ENCODE data around the gene PITPNM3. TPM values are rescaled to one million over a fixed set of nuclear protein-coding genes. Genes with fewer than 3 reads are reported as not detected.

The PITPNM3 gene
- total and polyA plus RNA-seq, 2 of the 8 experiments (the other 6 are each of a cell fraction or from before 2014, with no cell fraction given): 1.7 to 3.1 TPM

GRCh38 chr17:6532441-6532885, 23.9 kb downstream of the PITPNM3 start:
- no peak overlapping the region for H2BK15ac ChIP-seq (ENCODE audit: low read length)
- H2BK120ac ChIP-seq (replicated peaks; ENCODE audit: low read depth, low read length): no peak overlapping the region
- no peak overlapping the region for H3K27ac ChIP-seq (ENCODE audit: low read depth, low read length)
- no peak overlapping the region for H4K91ac ChIP-seq (replicated peaks; ENCODE audit: insufficient read length, low read length)
- no peaks in the 10 kb centered on the region for H3K27me3 ChIP-seq (replicated peaks in 1 of 4; ENCODE audit: control insufficient read depth in 3 of 4, extremely low read depth in 1 of 4, insufficient read depth in 3 of 4, low read length in 3 of 4)
- no peak overlapping the region for H3K23ac ChIP-seq (ENCODE audit: insufficient read length)
- H3K18ac ChIP-seq (ENCODE audit: extremely low read depth, low read length): no peak overlapping the region
- H2BK12ac ChIP-seq (ENCODE audit: low read depth, low read length): no peak overlapping the region
- no peaks in the 10 kb centered on the region for H3K23me2 ChIP-seq (ENCODE audit: low read depth, low read length)
- no peaks in the 10 kb centered on the region for H4K20me1 ChIP-seq (replicated peaks in 1 of 2; ENCODE audit: control insufficient read depth in 1 of 2, insufficient read depth in 2 of 2, low read length in 2 of 2)
- no peak overlapping the region for H3K4me2 ChIP-seq (ENCODE audit: insufficient read depth in 1 of 2, low read depth in 2 of 2, low read length in 2 of 2)
- no peak for DNase-seq (ENCODE audit: low read depth in 1 of 2, low spot score in 2 of 2)
- H3K79me2 ChIP-seq (ENCODE audit: control insufficient read depth in 1 of 2, insufficient read depth in 2 of 2, low read length in 2 of 2): no peaks in the 10 kb centered on the region
- H3K56ac ChIP-seq (replicated peaks; ENCODE audit: insufficient read length, low read depth, low read length): no peak overlapping the region
- no peak overlapping the region for H4K8ac ChIP-seq (ENCODE audit: extremely low read depth, insufficient read depth, low read length)
- H3K4me3 ChIP-seq (ENCODE audit: extremely low read depth in 1 of 4, insufficient read depth in 2 of 4, low read depth in 3 of 4, low read length in 4 of 4): no peak overlapping the region
- no peak overlapping the region for H2BK5ac ChIP-seq (ENCODE audit: low read depth, low read length)
- no peaks in the 10 kb centered on the region for H3K9me3 ChIP-seq (ENCODE audit: insufficient read depth in 2 of 2, low read depth in 1 of 2, low read length in 1 of 2)
- no peak for FAIRE-seq
- H3K4ac ChIP-seq (replicated peaks; ENCODE audit: insufficient read length, low read depth, low read length): no peak overlapping the region
- H4K5ac ChIP-seq (ENCODE audit: insufficient read length, low read depth, low read length): no peak overlapping the region
- ChIA-PET POLR2A (ENCODE audit: partially characterized antibody) (interaction anchor here (0.7 kb wide), 1 partner anchor 156 kb away, joined by 3 read pairs; no protein-coding TSS in a partner anchor), CTCF (ENCODE audit: partially characterized antibody) (interaction anchor here (1.6 to 6.2 kb wide), 3 partner anchors 8 to 60 kb away, joined by 4 to 36 read pairs (median 6); no protein-coding TSS in a partner anchor)
- no peaks in the 10 kb centered on the region for H3K79me1 ChIP-seq (ENCODE audit: low read depth, low read length)
- no peak overlapping the region for H2AFZ ChIP-seq (ENCODE audit: low read length)
- no peak overlapping the region for H3K9ac ChIP-seq (replicated peaks in 1 of 4; ENCODE audit: extremely low read depth in 1 of 4, low read depth in 3 of 4, low read length in 3 of 4)
- no peaks in the 10 kb centered on the region for H3K36me3 ChIP-seq (ENCODE audit: control insufficient read depth in 2 of 4, insufficient read depth in 4 of 4, low read length in 3 of 4)
- H3K14ac ChIP-seq (ENCODE audit: insufficient read length): no peak overlapping the region
- H3K4me1 ChIP-seq (replicated peaks in 1 of 4; ENCODE audit: control insufficient read depth in 3 of 4, insufficient read depth in 4 of 4, low read length in 3 of 4): peaks cover 0 to 10% (median 3%) of the 10 kb centered on the region in 4 experiments; a peak in 6 of 7 replicates
- no peak overlapping the region for H2BK20ac ChIP-seq (ENCODE audit: low read length)
- WGBS, 2 experiments (ENCODE audit: extremely low coverage in 1 of 2, insufficient coverage in 1 of 2, insufficient read length in 1 of 2, insufficient replicate concordance in 2 of 2, low coverage in 1 of 2, low lambda C conversion rate in 2 of 2, missing lambda C conversion rate in 1 of 2): 69% methylated on average over 5 of the region's 5 CpGs; no CpG with 5 or more reads in 1 of the 2 experiments
- H2AK5ac ChIP-seq (ENCODE audit: low read depth, low read length): no peak overlapping the region
- TF ChIP-seq RNF2 (IDR thresholded peaks at IDR 0.05; ENCODE audit: borderline replicate concordance, low read depth, low read length, missing control alignments, poor library complexity, severe bottlenecking) (no peak), HDAC6 (IDR thresholded peaks at IDR 0.05; ENCODE audit: low read depth, low read length) (no peak), CBX8 (IDR thresholded peaks at IDR 0.05; ENCODE audit: borderline replicate concordance, low read depth, low read length) (no peak), EGR1 (IDR thresholded peaks at IDR 0.05; ENCODE audit: borderline replicate concordance, low read depth, low read length) (no peak), PHF8 (conservative IDR thresholded peaks at IDR 0.05; ENCODE audit: low read depth, low read length) (no peak), CHD1 (IDR thresholded peaks at IDR 0.05; ENCODE audit: low read depth, low read length) (no peak), EZH2 (IDR thresholded peaks at IDR 0.05; ENCODE audit: low read depth, low read length, severe bottlenecking) (no peak), SRF (IDR thresholded peaks at IDR 0.05; ENCODE audit: low read depth, low read length) (no peak), ZNF274 (IDR thresholded peaks at IDR 0.05; ENCODE audit: borderline replicate concordance, extremely low read depth, low read length) (no peak), USF2 (IDR thresholded peaks at IDR 0.05; ENCODE audit: low read length) (no peak), NRF1 (IDR thresholded peaks at IDR 0.05; ENCODE audit: low read depth, low read length) (no peak)
- TF ChIP-seq, protein P1, sequence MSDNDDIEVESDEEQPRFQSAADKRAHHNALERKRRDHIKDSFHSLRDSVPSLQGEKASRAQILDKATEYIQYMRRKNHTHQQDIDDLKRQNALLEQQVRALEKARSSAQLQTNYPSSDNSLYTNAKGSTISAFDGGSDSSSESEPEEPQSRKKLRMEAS (IDR thresholded peaks at IDR 0.05): no peak
